Stimulated activated CD4-positive, alpha-beta T cell treated with anti-CD3 and anti-CD28 coated beads, Interleukin-2, amount 100 ng/mL, for 4 hours (primary cell): ENCODE data around the gene SHISA9.
"Not testable (repeated sequence)": the region's sequence is repeated elsewhere in the genome, so short reads cannot be mapped to it uniquely, and the experiment has no call there.

Experiments
- DNase-seq: peaks from one replicate; pipeline ENCODE4 v3.0.0-alpha.2; 2020; ENCODE audit warnings: low read depth

SHISA9 gene

DNA sequence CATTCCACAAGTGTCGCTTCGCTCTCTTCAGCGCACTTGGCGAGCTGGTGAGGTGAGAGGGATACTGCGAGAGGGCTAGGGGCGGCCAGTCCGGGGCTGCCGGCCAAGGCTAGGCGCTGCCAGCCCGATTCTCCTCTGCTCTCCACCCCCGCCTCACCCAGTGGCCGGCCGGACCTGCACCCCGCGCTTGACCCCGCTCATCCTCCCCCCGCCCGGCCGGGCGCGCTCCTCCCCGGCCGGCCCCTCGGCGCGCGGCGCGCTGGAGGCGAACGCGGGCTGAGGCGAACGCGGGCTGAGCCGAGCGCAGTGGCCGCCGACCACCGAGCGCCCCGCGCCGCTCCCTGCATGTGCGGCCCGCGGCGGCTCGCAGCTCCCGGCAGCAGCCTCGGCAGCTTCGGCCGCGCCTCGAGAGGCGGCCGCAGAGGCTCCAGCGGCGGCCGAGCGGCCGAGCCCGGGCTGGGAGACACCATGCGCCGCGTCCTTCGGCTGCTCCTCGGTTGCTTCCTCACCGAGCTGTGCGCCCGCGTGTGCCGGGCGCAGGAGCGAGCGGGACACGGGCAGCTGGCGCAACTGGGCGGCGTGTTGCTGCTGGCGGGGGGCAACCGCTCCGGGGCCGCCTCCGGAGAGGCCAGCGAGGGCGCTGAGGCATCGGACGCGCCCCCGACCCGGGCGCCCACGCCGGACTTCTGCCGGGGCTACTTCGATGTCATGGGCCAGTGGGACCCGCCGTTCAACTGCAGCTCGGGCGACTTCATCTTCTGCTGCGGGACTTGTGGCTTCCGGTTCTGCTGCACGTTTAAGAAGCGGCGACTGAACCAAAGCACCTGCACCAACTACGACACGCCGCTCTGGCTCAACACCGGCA lies at the start of gene SHISA9:
SHISA9 (plus strand) TSS at position 2 of the 865 bp plus-strand sequence.
- DNase-seq, result no peak

DNA sequence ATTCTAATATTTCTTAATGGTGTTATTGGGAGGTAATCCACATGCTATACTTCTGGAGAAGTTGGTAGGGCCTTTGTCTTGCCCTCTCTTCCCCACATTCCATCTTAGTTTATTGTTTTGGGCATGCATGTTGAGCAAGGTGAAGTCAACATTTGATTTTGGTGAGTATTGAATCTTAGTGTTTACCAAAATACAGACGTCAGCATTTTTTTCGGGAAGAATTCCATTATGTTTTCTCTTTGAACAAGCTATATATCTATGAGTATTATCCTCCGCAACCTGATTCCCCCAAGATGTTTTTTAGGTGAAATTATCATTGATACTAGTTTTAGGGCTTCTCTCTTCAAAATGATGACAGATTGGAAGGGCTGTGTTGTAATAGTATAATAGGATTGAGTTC lies 47.4 kb upstream of the SHISA9 start:
- no peak for DNase-seq

DNA sequence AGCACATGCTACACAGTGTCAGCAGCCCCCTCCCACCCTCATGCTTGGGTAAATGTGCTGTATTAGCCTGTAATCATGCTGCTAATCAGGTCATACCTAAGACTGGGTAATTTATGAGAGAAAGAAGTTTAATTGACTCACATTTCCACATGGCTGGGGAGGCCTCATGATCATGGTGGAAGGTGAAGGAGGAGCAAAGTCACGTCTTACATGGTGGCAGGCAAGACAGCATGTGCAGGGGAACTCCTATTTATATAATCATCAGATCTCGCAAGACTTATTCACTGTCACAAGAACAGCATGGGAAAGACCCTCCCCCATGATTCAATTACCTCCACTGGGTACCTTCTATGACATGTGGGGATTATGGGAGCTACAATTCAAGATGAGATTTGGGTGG lies 44.0 kb upstream of the SHISA9 start:
- DNase-seq, result not testable (repeated sequence)

DNA sequence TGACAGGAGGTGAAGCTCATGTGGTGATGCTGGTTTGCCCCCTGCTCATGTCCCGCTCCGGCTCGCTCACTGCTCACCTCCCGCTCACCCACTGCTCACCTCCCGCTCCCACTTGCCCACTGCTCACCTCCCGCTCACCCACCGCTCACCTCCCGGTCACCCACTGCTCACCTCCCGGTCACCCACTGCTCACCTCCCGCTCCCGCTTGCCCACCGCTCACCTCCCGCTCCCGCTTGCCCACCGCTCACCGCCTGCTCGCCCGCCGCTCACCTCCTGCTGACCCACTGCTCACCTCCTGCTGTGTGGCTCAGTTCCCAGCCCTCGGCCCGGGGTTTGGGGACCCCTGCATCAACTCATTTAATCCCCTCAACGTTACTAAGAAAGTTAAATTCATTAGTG lies 39.1 kb upstream of the SHISA9 start:
- no peak for DNase-seq

DNA sequence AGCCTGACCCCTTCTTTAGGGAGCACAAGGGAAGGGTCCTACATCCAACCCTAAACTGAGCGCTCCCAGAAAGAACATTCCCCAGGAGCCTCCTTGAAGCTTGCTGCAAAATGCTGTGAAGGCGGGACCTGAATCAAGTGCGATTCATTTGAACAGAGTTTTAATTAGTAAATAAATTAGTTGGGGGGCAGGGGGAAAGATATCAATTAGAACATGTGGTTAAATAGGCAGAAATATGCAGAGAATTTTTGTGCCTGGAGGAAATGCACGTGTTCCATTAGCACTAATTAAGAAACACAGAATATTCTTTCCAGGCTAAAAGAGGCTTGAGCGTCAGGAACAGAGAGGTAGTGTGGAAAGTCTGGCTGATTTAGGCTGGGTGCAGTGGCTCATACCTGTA lies 38.5 kb upstream of the SHISA9 start:
- no peak for DNase-seq

DNA sequence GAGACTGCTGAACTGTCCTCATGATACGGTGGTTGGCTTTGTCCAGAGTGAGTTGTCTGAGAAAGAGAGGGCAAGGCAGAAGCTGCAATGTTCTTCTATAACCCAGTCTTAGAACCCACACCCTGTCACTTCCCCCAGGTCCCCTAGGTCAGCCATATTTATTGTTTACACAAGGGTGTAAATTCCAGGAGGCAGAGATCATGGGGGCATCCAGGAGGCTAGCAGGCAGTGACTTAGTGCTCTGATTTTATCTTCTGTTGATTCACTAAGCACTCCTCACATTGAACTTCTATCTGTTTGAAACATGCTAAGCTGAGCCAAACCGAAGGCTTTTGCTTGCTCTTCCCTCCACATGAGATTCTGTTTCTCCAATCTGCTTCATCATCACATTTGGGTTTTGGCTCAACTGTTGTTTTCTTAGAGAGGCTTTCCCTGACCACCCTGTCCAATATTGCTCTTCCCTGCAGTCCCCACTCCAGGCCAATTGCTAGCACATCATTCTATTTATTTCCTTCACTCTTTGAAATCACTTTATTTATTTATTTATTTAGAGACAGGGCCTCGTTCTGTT lies 34.3 kb upstream of the SHISA9 start:
- no peak for DNase-seq

DNA sequence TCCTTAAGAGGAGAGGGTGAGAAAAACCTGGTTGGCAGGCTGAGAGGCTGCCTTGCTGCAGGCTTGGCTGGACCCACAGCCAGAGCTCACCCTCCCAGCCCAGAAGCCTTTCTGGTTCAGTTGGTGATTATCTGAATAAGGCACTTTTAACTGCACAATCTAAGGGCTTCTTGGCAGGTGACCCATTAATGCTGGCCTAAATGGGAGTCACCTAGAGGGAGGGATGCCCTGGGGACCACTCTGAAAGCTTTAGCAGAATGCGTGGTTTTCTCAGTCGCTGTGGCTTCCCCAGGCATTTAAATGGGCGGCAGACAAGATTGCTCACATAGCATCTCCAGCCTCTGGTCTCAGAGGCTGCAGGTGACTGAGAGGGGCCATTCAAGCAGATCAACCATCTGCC lies 33.2 kb upstream of the SHISA9 start:
- DNase-seq, result no peak

DNA sequence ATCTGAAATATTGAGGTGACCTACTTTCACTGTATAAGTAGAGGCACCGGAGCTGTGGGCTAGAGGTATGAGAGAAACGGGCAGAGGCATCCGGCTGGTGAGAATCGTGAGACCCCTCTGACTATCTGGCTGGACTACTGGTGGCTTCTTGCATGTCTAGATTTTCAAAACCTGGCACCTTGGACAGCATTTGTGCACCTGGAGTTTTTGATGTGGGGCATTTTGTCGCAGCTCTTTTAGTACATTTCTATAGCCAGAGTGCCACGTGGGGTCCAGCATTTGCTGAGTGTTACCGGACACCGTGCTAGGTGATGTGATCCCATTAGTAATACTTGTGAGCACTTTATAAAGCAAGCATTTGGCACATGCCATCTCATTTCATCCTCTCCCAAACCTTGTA lies 32.6 kb upstream of the SHISA9 start:
- DNase-seq, result no peak

DNA sequence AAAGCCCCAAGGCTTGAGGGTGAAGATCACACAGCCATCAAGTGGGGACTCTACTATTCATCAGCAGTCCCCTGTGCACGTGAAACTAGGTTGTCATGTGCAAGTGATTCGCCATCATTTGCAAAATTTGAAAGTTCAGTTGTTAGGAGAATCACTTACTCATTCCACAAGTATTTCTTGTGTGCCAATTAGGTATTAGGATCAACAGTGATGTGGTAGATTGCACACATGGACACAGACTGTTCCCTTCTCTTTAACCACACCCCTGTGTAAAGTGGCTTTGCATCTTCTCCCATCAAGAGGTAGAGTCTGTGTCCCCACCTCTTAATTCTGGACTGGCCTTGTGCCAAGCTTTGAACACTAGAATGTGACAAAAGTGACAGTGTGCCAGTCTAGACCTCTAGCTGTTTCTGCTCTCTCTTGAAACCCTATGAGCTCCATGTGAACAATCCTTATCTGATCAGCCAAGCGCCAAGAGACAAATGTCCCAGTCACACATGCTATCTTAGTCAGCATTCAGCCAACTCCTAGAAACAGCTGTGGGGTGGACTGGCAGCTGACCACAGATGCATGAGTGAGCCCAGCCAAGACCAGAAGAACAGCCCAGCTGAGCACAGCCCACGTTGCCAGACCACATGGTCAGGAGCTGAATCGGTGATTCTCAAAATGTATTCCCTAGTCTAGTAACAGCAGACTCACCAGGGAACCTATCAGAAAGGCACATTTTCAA lies 31.5 kb upstream of the SHISA9 start:
- DNase-seq, result no peak

DNA sequence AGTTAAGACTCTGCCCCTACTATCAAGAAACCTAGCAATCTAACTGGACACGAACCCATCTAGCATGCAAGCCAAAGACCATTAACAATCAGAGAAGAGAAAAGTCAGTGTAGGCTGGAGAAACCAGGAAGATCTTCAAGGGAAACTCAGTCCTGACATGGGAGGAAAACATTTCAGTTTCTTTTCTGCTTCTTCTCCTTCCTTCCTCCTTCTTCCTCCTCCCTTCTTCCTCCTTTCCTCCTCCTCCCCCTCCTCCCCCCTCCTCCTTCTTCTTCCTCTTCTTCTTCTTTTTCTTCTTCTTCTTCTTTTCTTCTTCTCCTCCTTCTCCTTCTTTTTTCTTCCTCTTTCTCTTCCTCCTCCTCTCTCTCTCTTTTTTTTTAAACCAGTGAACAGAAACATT lies 29.6 kb upstream of the SHISA9 start:
- no peak for DNase-seq

DNA sequence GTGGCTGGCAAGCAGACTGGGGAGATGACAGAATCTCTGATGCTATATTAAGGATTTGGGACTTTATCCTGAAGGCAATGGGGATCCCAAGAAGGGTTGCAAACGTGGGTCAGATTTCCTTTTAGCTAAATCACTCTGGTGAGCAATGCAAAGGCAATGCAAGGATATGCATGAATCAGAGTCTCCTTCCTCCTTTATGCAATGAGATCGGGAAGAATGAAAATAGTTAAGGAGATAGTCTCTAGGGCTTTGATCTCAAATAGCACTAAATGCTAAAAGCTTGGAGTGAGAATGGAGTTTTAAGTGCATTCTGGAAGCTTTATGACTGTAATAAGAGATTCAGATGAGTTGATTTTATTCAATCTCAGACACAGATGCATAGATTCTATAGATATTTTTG lies 27.2 kb upstream of the SHISA9 start:
- DNase-seq, result no peak

DNA sequence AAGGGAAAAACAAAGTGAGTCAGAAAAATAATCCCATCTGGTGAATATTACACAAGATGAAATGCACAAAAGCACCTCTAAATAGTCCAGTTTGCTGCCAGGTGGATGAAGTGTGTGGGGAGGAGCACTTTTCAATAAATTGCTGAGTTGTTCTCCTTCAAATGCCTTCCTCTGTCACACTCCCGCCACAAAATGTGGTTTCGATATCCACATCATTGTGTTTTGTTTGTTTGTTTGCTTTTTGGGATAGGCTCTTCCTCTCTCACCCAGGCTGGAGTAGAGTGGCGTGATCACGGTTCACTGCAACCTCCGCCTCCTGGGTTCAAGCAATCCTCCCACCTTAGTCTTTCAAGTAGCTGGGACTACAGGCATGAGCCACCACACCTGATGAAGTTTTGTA lies 24.6 kb upstream of the SHISA9 start:
- no peak for DNase-seq

DNA sequence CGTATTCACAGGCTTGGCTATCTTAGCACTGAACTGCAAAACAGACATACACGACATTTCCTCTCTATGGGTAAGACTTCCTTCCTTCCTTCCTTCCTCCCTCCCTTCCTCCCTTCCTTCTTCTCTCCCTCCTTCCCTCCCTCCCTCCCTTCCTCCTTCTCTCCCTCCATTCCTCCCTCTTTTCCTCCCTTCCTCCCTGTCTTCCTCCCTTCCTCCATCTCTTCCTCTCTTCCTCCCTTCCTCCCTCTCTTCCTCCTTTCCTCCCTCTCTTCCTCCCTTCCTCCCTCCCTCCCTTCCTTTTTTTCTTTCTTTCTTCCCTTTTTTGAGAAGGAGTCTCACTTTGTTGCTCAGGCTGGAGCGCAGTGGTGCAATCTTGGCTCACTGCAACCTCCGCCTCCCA lies 22.4 kb upstream of the SHISA9 start:
- DNase-seq, result no peak

DNA sequence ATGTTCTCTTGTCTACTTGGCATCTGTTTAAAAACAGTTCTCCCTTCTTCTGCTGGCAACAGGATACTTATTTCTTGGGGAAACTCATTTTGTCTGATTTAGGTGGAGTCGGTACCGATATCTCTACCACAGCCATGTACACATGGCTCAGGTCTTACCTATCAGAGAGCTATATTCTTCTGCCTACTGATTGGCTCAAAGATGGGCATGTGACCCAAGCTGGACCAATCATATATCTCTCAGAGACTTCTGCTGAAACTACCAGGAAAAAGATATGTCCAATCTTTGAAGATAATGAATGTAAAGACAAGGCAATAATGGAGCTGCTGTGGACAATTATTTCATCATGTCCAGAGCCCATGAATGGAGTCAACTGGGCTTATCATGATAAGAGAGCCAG lies 21.6 kb upstream of the SHISA9 start:
- no peak for DNase-seq

DNA sequence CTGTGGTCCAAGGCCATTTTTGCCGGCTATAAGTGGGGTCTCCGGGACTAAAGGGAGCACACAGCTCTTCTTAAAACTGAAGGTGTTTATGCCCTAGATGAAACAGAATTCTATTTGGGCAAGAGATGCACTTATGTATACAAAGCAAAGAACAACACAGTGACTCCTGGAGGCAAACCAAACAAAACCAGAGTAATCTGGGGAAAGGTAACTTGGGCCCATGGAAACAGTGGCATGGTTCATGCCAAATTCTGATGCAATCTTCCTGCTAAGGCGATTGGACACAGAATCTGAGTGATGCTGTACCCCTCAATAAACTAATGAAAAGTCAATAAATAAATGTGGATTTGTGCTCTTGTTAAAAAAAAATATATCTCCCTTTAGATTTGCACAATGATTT lies 20.2 kb upstream of the SHISA9 start:
- no peak for DNase-seq

DNA sequence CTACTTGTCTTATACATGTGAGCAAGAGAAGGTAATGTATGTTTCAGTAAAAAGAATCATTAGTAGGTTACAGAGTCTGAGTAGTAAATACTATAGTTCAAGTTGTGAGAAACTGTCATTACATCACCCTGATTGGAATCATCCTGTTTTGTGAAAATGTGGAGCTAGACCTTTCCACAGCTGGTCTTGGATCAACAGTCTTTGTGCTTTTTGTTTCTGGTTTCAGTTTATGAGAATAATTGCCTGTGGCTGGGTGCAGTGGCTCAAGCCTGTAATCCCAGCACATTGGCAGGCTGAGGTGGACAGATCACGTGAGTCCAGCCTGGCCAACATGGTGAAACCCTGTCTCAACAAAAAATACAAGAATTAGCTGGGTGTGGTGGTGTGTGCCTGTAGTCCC lies 19.7 kb upstream of the SHISA9 start:
- DNase-seq, result no peak

DNA sequence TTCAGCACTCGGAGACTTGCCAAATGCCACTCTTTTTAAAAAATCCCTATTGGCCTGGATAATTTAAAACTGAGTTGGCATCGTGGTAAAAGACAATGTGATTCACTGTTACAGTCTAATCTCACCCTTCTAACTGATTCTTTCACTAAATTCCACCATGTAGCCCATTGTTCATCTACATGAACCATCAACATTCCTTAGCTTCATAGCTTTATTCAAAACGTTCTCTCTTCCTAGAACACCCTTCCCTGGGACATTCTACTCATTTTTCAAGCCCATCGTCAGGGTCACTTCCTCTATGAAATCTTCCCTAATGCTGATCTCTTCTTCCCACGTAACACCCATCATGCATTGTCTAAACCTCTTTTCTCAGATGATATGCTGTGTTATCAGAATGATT lies 15.7 kb upstream of the SHISA9 start:
- DNase-seq, result no peak

DNA sequence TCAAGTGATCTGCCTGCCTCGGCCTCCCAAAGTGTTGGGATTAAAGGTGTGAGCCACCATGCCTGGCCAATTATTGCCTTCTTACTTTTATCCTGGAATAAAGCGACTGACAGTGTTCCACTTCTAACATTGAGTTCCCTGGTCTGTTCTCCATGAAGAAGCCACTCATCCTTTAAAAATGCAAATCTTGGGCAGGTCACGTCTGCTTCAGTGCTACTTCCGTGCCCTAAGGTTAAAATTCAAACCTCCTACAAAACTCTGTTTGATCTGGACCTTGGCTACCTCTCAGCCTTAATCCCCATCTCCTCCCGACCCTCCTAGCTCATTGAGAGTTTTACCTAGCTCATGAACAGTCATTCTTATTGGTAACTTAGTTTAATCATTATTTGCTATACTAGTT lies 9.6 kb upstream of the SHISA9 start:
- no peak for DNase-seq

DNA sequence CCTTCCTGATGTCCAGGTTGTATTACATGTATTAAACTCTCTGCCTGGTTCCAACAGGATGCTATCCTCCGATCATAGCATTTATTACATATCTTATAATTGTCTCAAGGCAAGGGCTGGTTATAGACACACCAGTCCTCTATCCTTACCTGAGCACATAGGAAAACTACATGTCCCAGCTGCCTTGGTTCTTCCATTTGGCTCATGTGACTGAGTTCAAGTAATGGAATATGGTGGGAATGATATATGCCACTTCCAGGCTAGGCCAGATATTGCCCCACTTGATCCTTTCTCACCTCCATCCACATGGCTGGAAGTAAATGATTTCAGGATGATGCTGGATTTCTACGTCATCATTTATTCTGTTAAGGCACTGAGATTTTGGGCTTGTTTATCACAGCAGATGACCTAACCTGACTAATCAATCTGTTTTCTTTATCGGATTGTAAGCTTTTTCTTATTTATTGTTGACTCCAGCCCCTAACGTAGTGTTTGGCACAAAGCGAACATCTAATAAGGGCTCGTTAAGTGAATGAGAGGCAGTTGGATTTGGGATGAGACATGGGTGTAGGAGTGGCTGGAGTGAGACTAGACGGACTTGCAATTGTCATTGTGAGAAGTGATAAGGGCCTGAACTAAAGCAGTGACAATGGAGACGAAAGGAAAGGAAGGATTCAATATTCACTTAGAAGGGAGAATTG lies 8.2 kb upstream of the SHISA9 start:
- no peak for DNase-seq

DNA sequence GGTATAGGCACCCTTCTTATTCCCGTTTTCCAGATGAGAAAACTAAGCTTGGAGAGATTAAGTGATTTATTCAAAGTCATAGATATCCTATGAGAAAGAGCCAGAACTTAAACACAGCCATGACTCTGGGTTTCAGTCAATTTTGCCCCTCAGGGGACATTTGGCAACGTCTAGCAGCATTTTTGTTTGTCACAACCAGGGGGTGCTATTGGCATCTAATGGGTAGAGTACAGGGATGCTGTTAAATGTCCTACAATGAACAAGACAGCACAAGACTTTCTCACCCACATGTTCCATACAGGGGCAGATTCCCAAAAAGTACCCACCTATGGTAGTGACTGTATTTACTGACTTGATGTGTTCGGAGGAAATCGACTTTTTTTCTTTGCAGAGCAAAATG lies 4.8 kb upstream of the SHISA9 start:
- DNase-seq, result no peak

DNA sequence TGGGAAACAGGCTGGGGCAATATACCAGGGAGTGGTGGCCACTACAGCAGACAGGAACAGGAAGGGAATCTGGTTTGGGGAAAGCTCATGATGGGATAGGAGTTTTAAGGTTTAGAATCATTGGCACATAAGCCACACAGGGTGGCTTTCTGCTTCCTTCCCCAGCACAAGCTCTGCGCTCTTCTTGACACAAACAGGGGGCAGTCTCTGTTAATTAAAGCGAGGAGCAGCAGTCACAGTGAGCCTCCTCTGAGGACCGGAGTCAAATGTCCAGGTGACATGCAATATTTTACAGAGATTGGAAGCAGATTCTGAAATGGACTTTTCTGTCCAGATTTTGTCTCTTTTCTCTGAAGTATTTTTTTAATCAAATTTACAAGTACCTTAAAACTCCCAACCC lies 2.8 kb upstream of the SHISA9 start:
- DNase-seq, result no peak

DNA sequence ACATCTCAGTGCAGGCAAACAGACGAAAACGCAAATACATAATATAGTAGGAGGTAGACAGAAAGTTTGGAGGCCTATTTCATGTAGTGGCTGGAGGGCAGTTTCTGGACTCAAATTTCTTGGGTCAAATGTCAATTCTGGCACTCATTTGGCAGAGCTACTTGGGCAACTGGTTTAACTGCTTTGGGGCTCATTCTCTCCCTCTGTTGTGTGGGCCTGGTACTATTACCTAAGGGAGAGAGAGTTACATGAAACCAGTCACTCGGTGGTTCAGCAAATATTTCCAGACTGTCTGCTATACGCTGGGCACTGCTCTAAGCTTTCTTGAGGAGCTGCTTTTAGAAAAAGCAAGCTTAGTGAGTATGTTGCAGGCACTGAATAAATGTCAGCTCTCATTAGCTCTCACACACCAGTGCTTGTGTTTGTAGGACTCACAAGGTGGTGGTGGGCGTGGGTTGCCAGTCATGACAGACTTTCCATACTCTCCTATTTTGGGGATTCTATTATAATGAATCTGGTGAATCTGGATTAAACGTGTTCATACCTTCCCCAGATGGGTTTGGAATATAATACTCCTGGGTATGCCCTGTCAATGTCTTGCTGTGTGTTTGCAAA lies 1.8 kb upstream of the SHISA9 start:
- DNase-seq, result no peak
